ENCODE data around the gene PLCB2.

GRCh38 chr15:40271685-40272484 lies 35.9 kb downstream of the PLCB2 start:
- TF ChIP-seq CTCF (IDR thresholded peaks at IDR 0.05; ENCODE audit: poor library complexity, severe bottlenecking) (no peak), EZH2 (IDR thresholded peaks at IDR 0.05; ENCODE audit: borderline replicate concordance, insufficient read depth, low read length, poor library complexity, severe bottlenecking) (no peak), TAF1 (IDR thresholded peaks at IDR 0.05; ENCODE audit: low read depth) (no peak), EP300 (conservative IDR thresholded peaks at IDR 0.05; ENCODE audit: poor library complexity, severe bottlenecking) (no peak), RAD21 (conservative IDR thresholded peaks at IDR 0.05) (no peak), SMC3 (conservative IDR thresholded peaks at IDR 0.05; ENCODE audit: poor library complexity) (no peak), MXI1 (conservative IDR thresholded peaks at IDR 0.05; ENCODE audit: poor library complexity, severe bottlenecking) (no peak), POLR2AphosphoS5 (IDR thresholded peaks at IDR 0.05) (no peak)
- TF ChIP-seq, protein P1, sequence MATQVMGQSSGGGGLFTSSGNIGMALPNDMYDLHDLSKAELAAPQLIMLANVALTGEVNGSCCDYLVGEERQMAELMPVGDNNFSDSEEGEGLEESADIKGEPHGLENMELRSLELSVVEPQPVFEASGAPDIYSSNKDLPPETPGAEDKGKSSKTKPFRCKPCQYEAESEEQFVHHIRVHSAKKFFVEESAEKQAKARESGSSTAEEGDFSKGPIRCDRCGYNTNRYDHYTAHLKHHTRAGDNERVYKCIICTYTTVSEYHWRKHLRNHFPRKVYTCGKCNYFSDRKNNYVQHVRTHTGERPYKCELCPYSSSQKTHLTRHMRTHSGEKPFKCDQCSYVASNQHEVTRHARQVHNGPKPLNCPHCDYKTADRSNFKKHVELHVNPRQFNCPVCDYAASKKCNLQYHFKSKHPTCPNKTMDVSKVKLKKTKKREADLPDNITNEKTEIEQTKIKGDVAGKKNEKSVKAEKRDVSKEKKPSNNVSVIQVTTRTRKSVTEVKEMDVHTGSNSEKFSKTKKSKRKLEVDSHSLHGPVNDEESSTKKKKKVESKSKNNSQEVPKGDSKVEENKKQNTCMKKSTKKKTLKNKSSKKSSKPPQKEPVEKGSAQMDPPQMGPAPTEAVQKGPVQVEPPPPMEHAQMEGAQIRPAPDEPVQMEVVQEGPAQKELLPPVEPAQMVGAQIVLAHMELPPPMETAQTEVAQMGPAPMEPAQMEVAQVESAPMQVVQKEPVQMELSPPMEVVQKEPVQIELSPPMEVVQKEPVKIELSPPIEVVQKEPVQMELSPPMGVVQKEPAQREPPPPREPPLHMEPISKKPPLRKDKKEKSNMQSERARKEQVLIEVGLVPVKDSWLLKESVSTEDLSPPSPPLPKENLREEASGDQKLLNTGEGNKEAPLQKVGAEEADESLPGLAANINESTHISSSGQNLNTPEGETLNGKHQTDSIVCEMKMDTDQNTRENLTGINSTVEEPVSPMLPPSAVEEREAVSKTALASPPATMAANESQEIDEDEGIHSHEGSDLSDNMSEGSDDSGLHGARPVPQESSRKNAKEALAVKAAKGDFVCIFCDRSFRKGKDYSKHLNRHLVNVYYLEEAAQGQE (IDR thresholded peaks at IDR 0.05; ENCODE audit: borderline replicate concordance) = no peak
